ENCODE measurements around the gene TMEM52. TPM values are rescaled to one million over a fixed set of nuclear protein-coding genes. Genes with fewer than 3 reads are reported as not detected.

TMEM52 gene
- polyA plus RNA-seq, 1 of the 3 experiments (the other 2 are of a cell fraction) = 4.8 TPM

DNA sequence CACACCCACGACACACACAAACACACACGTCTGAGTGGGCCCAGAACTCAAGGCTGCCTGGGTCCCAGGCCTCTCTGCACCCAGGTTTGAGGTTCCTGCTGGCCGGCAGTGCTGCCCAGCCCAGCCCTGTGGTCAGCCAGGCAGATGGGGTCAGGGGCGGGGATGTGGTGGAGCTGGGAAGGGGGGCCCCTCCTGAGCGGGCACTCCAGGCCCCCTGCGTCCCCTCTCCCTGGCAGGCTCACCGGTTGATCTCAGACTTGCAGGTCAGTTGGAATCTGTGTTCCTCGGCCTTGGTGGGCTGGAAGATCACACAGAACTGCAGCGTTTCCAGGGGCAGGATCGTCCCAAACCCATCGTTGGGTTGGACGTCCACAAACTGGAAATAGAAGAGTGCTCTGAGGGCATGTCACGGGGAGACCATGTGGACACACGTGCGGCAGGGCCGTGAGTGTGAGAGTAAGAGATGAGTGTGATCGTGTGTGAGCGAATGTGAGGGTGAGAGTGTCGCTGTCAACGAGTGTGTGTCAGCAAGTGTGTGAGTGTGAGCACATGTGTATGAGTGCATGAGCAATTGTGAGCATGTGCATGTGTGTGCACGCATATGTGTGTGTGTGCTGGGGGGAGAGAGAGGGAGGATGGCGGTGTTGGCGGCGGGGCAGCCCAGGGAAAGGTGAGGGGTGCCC, 19.7 kb upstream of the TMEM52 start (continued):
- TF ChIP-seq, protein P1, sequence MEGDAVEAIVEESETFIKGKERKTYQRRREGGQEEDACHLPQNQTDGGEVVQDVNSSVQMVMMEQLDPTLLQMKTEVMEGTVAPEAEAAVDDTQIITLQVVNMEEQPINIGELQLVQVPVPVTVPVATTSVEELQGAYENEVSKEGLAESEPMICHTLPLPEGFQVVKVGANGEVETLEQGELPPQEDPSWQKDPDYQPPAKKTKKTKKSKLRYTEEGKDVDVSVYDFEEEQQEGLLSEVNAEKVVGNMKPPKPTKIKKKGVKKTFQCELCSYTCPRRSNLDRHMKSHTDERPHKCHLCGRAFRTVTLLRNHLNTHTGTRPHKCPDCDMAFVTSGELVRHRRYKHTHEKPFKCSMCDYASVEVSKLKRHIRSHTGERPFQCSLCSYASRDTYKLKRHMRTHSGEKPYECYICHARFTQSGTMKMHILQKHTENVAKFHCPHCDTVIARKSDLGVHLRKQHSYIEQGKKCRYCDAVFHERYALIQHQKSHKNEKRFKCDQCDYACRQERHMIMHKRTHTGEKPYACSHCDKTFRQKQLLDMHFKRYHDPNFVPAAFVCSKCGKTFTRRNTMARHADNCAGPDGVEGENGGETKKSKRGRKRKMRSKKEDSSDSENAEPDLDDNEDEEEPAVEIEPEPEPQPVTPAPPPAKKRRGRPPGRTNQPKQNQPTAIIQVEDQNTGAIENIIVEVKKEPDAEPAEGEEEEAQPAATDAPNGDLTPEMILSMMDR (IDR thresholded peaks at IDR 0.05) = no peak
- TF ChIP-seq, protein P2, sequence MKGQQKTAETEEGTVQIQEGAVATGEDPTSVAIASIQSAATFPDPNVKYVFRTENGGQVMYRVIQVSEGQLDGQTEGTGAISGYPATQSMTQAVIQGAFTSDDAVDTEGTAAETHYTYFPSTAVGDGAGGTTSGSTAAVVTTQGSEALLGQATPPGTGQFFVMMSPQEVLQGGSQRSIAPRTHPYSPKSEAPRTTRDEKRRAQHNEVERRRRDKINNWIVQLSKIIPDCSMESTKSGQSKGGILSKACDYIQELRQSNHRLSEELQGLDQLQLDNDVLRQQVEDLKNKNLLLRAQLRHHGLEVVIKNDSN (IDR thresholded peaks at IDR 0.05; ENCODE audit: borderline replicate concordance, low read depth) = no peak
- no peak for TF ChIP-seq MXI1 (IDR thresholded peaks at IDR 0.05; ENCODE audit: low read depth, low read length)
- no peak for TF ChIP-seq ELF1 (IDR thresholded peaks at IDR 0.05)
- TF ChIP-seq TAF1 (IDR thresholded peaks at IDR 0.05; ENCODE audit: borderline replicate concordance, low read depth, low read length) = no peak
- no peak for TF ChIP-seq EP300 (IDR thresholded peaks at IDR 0.05; ENCODE audit: borderline replicate concordance in 1 of 2, low read depth in 1 of 2, low read length in 1 of 2)
- TF ChIP-seq MEF2A (IDR thresholded peaks at IDR 0.05; ENCODE audit: borderline replicate concordance, low read depth) = no peak
- TF ChIP-seq RAD21 (IDR thresholded peaks at IDR 0.05; ENCODE audit: low read length) = no peak
- TF ChIP-seq YY1 (IDR thresholded peaks at IDR 0.05; ENCODE audit: low read depth) = no peak

DNA sequence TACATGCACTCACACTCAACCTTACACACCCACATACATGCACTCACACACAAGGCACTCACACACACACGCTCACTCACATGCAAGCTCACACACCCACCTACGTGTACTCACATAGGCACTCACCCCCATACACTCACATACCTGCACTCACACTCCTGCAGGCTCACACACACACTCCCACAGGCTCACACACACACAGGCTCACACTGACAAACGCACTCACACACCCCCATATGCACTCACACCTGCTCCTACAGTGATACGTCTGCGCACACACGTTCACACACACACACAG, 19.1 kb upstream of the TMEM52 start:
- no peak overlapping the region for H3K27ac ChIP-seq (ENCODE audit: low read depth in 2 of 2, low read length in 1 of 2)
- H4K20me1 ChIP-seq (ENCODE audit: insufficient read depth) = no peaks in the 10 kb centered on the region
- no peaks in the 10 kb centered on the region for H3K79me2 ChIP-seq (ENCODE audit: insufficient read depth)
- TF ChIP-seq, protein P2 (IDR thresholded peaks at IDR 0.05; ENCODE audit: borderline replicate concordance, low read depth) = no peak
- TF ChIP-seq, protein P3, sequence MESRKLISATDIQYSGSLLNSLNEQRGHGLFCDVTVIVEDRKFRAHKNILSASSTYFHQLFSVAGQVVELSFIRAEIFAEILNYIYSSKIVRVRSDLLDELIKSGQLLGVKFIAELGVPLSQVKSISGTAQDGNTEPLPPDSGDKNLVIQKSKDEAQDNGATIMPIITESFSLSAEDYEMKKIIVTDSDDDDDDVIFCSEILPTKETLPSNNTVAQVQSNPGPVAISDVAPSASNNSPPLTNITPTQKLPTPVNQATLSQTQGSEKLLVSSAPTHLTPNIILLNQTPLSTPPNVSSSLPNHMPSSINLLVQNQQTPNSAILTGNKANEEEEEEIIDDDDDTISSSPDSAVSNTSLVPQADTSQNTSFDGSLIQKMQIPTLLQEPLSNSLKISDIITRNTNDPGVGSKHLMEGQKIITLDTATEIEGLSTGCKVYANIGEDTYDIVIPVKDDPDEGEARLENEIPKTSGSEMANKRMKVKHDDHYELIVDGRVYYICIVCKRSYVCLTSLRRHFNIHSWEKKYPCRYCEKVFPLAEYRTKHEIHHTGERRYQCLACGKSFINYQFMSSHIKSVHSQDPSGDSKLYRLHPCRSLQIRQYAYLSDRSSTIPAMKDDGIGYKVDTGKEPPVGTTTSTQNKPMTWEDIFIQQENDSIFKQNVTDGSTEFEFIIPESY (IDR thresholded peaks at IDR 0.05; ENCODE audit: borderline replicate concordance, low read depth) = no peak
- no peak for TF ChIP-seq RCOR1 (IDR thresholded peaks at IDR 0.05; ENCODE audit: low read length)
- TF ChIP-seq TCF12 (IDR thresholded peaks at IDR 0.05) = no peak
- TF ChIP-seq SMC3 (IDR thresholded peaks at IDR 0.05; ENCODE audit: low read depth, low read length) = no peak
- no peak for TF ChIP-seq RXRA (IDR thresholded peaks at IDR 0.05; ENCODE audit: borderline replicate concordance, low read depth)
- TF ChIP-seq TAF1 (IDR thresholded peaks at IDR 0.05; ENCODE audit: borderline replicate concordance, low read depth, low read length) = no peak
- no peak for TF ChIP-seq FOSL2 (IDR thresholded peaks at IDR 0.05; ENCODE audit: borderline replicate concordance, low read depth)
- no peak for TF ChIP-seq SIN3A (IDR thresholded peaks at IDR 0.05; ENCODE audit: borderline replicate concordance, low read depth, low read length)
- 63% methylated on average over 6 of the region's 6 CpGs for WGBS (ENCODE audit: low lambda C conversion rate)
- H3K4me1 ChIP-seq (ENCODE audit: control insufficient read depth in 1 of 2, insufficient read depth in 2 of 2, low read depth in 1 of 2, low read length in 1 of 2) = no peaks in the 10 kb centered on the region
- H3K4me3 ChIP-seq (ENCODE audit: low read depth in 2 of 2, low read length in 1 of 2) = no peak overlapping the region
- no peak overlapping the region for H2AFZ ChIP-seq (ENCODE audit: low read depth)
- DNase-seq = no peak
- no peak overlapping the region for H3K9ac ChIP-seq
- no peaks in the 10 kb centered on the region for H3K9me3 ChIP-seq
- ChIA-PET CTCF (no interaction called here), POLR2A (interaction anchor here (0.6 kb wide), 1 partner anchor 9 kb away, joined by 5 read pairs; no protein-coding TSS in a partner anchor)
- peaks cover 12% of the 10 kb centered on the region for H3F3A ChIP-seq (replicated peaks; ENCODE audit: insufficient read depth)
- no peaks in the 10 kb centered on the region for H3K36me3 ChIP-seq (replicated peaks in 1 of 2; ENCODE audit: control insufficient read depth in 1 of 2, insufficient read depth in 2 of 2, low read length in 1 of 2)
- H3K9me2 ChIP-seq = no peaks in the 10 kb centered on the region
- no peaks in the 10 kb centered on the region for H3K27me3 ChIP-seq (ENCODE audit: insufficient read depth)
- no peak overlapping the region for H3K4me2 ChIP-seq

Measured in SK-N-SH (cell line).